Measurements from ENCODE around the gene F8.

DNA sequence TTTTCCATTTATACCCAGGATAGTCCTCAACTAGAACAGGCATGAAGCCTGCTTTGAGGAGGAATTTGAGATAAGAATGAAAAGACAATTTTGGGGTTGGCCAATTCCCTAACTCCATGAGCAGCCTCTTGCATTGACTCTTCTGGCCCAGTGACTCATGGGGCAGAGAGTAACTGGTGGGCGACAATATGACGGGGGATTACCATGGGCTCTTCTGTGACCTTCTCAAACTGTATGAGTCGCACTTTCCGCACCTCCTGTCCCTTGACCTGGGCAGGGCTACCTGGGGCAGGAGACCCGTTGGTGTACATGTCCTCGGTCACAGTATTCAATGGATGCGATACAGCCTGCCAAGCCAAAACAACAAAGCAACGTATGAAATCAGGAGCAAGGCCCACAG lies 230.6 kb downstream of the F8 start:
- TF ChIP-seq, protein P1, sequence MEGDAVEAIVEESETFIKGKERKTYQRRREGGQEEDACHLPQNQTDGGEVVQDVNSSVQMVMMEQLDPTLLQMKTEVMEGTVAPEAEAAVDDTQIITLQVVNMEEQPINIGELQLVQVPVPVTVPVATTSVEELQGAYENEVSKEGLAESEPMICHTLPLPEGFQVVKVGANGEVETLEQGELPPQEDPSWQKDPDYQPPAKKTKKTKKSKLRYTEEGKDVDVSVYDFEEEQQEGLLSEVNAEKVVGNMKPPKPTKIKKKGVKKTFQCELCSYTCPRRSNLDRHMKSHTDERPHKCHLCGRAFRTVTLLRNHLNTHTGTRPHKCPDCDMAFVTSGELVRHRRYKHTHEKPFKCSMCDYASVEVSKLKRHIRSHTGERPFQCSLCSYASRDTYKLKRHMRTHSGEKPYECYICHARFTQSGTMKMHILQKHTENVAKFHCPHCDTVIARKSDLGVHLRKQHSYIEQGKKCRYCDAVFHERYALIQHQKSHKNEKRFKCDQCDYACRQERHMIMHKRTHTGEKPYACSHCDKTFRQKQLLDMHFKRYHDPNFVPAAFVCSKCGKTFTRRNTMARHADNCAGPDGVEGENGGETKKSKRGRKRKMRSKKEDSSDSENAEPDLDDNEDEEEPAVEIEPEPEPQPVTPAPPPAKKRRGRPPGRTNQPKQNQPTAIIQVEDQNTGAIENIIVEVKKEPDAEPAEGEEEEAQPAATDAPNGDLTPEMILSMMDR (IDR thresholded peaks at IDR 0.05) = no peak
- no peak for TF ChIP-seq POLR2A (IDR thresholded peaks at IDR 0.05)
